Activated CD4-positive, alpha-beta memory T cell treated with anti-CD3 and anti-CD28 coated beads for 36 hours (primary cell): ENCODE measurements around the gene ZNF343. TPM values are rescaled to one million over a fixed set of nuclear protein-coding genes. Genes with fewer than 3 reads are reported as not detected.
"Not testable (repeated sequence)": the region's sequence is repeated elsewhere in the genome, so short reads cannot be mapped to it uniquely, and the experiment has no call there.

Source experiments
- CTCF ChIA-PET: fragments of 350-600 bp; sonication (Branson Sonifier 250); formaldehyde crosslinking; loops from one replicate; lab custom pipeline; 2021; ENCODE audit warnings: antibody characterized with exemption, inconsistent platforms; lab: Charles Lee
- POLR2A ChIA-PET: fragments of 350-600 bp; sonication (Branson Sonifier 250); formaldehyde crosslinking; loops from one replicate; lab custom pipeline; 2021; ENCODE audit warnings: antibody characterized with exemption; lab: Charles Lee
- DNase-seq: peaks from one replicate; pipeline ENCODE4 v3.0.0-alpha.2; 2020
- H3K27ac Mint-ChIP-seq: one replicate; pipeline ENCODE4 v1.8.0; 2021; ENCODE audit warnings: mixed read lengths
- H3K27me3 Mint-ChIP-seq: one replicate; pipeline ENCODE4 v1.8.0; 2021; ENCODE audit warnings: mixed read lengths
- H3K36me3 Mint-ChIP-seq: one replicate; pipeline ENCODE4 v1.8.0; 2021; ENCODE audit warnings: mixed read lengths
- H3K4me1 Mint-ChIP-seq: one replicate; pipeline ENCODE4 v1.8.0; 2021; ENCODE audit warnings: low read depth, mixed read lengths
- H3K4me3 Mint-ChIP-seq: one replicate; pipeline ENCODE4 v1.8.0; 2021; ENCODE audit warnings: mild to moderate bottlenecking, mixed read lengths
- H3K9me3 Mint-ChIP-seq: one replicate; pipeline ENCODE4 v1.8.0; 2021; ENCODE audit warnings: mixed read lengths
- intact Hi-C: fragments of 100-400 bp; cut with micrococcal nuclease; formaldehyde crosslinking; loops from one replicate; pipeline ENCODE4 v1.15.1; 2023
- total RNA-seq, 2 experiments: library from RNA; stranded (reverse); gene quantifications; one replicate each; pipeline ENCODE4 v1.2.3, GENCODE V29; 2021

ZNF343 gene
- total RNA-seq, 2 experiments from 2014 or later, result 6.8 to 6.9 TPM

DNA sequence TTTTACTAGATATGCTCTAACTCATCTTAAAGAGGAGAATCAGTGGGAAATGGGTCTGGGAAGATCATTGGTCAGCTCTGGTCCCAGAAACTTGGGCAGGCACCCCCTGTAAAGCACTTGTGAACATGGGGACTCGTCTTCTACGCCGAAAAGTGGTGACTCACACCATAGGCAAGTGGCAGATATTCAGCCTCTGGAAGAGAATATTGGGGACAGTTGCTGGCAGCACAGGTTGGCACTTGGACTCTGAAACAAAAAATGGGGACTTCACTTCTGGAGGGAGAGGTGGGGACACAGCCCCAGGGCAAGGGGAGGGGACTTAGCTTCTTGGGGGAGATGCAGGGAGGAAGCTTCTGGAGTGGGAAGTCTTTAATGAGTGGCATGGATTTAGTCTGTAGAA is 11.9 kb upstream of the ZNF343 start:
- Mint-ChIP-seq H3K36me3 (no peaks in the 10 kb centered on the region), H3K4me3 (no peak overlapping the region), H3K4me1 (peaks cover 11% of the 10 kb centered on the region), H3K27ac (no peak overlapping the region), H3K27me3 (no peaks in the 10 kb centered on the region), H3K9me3 (no peaks in the 10 kb centered on the region)
- intact Hi-C loops, result loop anchor here (5.0 kb wide), 1 partner anchor 132 kb away; the partner anchor contains the start of gene NOP56
- POLR2A ChIA-PET, result interaction anchor here (0.9 kb wide), 1 partner anchor 50 kb away, joined by 3 read pairs; the partner anchor contains the start of gene SNRPB
- no peak for DNase-seq
- CTCF ChIA-PET, result interaction anchor here (0.9 to 6.3 kb wide), 11 partner anchors 9 to 130 kb away, joined by 3 to 134 read pairs (median 8); partner anchors contain the start of genes SNRPB and ZNF343

DNA sequence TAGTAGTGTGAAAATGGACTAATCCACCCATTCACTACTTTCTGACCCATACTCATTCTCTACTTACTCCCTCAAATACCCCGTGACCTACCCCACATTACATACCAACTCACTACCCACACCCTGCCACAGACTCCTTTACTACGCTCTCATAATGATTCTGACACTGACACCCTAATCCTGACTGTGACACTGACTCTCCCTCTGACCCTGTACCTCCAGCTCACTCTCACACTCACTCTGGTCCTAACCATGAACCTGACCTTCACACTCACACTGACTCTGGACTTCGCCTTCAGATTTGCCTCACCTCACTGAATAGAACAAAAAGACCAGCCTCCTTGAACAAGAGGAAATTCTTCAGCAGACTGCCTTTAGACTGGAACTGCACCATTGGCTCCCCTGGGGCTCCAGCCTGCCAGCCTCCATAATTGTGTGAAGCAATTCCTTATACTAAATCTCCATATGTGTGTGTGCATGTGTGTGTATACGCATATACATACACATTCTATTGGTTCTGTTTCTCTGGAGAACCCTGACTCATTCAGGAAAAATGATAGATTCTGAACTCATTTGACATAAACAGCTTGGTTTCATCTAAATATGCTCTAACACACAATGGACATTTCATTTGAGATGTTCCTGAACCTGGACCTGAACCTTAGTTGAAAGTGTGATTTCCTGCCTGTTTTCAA is 10.5 kb upstream of the ZNF343 start:
- POLR2A ChIA-PET, result interaction anchor here (0.6 kb wide), 1 partner anchor 10 kb away, joined by 3 read pairs; the partner anchor contains the start of gene ZNF343
- Mint-ChIP-seq H3K4me1 (peaks cover 4% of the 10 kb centered on the region), H3K4me3 (no peak overlapping the region), H3K9me3 (no peaks in the 10 kb centered on the region), H3K36me3 (no peaks in the 10 kb centered on the region), H3K27me3 (no peaks in the 10 kb centered on the region), H3K27ac (no peak overlapping the region)
- intact Hi-C loops, result no loop called here
- CTCF ChIA-PET, result interaction anchor here (1.1 to 6.3 kb wide), 6 partner anchors 8 to 130 kb away, joined by 3 to 134 read pairs (median 20); partner anchors contain the start of genes SNRPB and ZNF343
- no peak for DNase-seq

DNA sequence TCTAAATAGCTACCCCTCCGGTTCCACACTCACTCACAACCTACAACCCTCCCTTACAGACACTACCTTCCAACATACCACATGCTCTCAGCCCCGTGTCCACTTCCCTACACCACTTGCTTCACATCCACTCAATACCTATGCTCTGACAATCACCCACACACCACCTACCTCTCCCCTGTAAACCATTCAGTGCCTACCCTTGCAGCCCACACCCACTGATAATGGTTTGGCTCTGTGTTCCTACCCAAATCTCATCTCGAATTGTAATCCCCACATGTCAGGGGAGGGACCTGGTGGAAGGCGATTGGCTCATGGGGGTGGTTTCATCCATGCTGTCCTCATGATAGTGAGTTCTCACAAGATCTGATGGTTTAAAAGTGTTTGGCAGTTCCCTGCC is 9.8 kb upstream of the ZNF343 start:
- no peak for DNase-seq
- Mint-ChIP-seq H3K4me1 (peaks cover 3% of the 10 kb centered on the region), H3K4me3 (no peak overlapping the region), H3K36me3 (no peaks in the 10 kb centered on the region), H3K27me3 (no peaks in the 10 kb centered on the region), H3K27ac (peak overlapping the region; percentile 2), H3K9me3 (no peaks in the 10 kb centered on the region)
- intact Hi-C loops, result no loop called here
- ChIA-PET POLR2A (no interaction called here), CTCF (no interaction called here)

DNA sequence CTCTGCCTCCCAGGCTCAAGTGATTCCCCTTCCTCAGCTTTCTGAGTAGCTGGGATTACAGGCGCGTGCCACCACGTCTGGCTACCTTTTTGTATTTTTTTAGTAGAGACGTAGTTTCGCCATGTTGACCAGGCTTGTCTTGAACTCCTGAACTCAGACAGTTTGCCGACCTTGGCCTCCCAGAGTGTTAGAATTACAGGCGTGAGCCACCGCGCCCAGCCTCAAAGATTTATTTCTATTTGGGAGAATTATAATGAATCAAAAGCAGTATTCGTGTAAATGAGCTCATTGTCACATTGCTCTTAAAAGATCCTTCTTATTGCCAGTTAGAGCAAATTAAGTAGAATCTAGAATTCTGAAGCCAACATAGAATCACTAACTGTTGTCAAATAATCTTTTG is 9.4 kb upstream of the ZNF343 start:
- no peak overlapping the region for H3K4me3 Mint-ChIP-seq
- CTCF ChIA-PET, result no interaction called here
- peaks cover under 1% of the 10 kb centered on the region for H3K27me3 Mint-ChIP-seq
- no peaks in the 10 kb centered on the region for H3K9me3 Mint-ChIP-seq
- DNase-seq, result no peak
- H3K36me3 Mint-ChIP-seq, result no peaks in the 10 kb centered on the region
- intact Hi-C loops, result no loop called here
- POLR2A ChIA-PET, result no interaction called here
- H3K27ac Mint-ChIP-seq, result no peak overlapping the region
- H3K4me1 Mint-ChIP-seq, result peaks cover 3% of the 10 kb centered on the region

DNA sequence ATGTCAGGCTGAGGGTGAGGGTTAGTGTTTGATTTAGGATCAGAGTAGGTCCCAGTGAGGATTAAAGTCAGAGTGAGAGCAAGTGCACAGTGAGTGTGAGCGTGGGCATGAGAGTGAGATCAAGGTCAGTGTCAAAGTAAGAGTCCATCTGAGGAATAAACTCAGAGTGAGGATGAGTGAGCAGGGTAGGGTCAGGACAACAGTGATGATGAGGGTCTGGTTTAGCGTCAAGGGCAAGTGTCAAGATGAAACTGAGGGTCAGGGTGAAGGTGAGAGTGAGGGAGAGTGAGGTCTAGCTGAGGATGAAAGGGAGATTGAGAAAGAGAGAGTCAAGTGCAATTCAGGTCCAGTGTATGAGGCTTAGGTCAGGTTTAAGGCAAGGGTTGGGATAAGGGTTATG is 7.7 kb upstream of the ZNF343 start:
- peaks cover 4% of the 10 kb centered on the region for H3K27me3 Mint-ChIP-seq
- intact Hi-C loops, result no loop called here
- ChIA-PET CTCF (no interaction called here), POLR2A (no interaction called here)
- no peak overlapping the region for H3K4me3 Mint-ChIP-seq
- no peaks in the 10 kb centered on the region for H3K36me3 Mint-ChIP-seq
- peaks cover under 1% of the 10 kb centered on the region for H3K4me1 Mint-ChIP-seq
- H3K9me3 Mint-ChIP-seq, result no peaks in the 10 kb centered on the region
- no peak for DNase-seq
- H3K27ac Mint-ChIP-seq, result no peak overlapping the region

DNA sequence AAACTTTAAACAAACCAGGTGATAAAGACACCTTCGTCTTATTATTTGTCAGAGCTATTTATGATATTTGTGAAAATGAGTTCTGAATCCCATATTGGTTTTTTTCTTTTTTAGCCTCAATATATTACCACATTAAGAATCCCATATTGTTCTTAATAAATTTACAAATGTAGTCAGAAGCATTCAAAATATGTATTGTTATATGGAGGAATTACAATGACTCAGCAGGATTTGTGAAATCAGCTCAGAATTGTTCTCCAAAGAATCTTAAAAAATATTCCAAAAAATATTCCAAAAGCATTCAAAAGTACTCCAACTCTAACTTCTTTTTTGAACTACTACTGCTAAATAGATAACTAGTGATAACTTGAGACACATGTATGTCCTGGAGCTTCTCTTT is 6.5 kb upstream of the ZNF343 start:
- no peaks in the 10 kb centered on the region for H3K4me1 Mint-ChIP-seq
- no peak overlapping the region for H3K27ac Mint-ChIP-seq
- no peak for DNase-seq
- no peak overlapping the region for H3K4me3 Mint-ChIP-seq
- H3K9me3 Mint-ChIP-seq, result no peaks in the 10 kb centered on the region
- CTCF ChIA-PET, result interaction anchor here (0.9 to 9.3 kb wide), 2 partner anchors 7 to 46 kb away, joined by 3 to 134 read pairs; no protein-coding TSS in a partner anchor
- intact Hi-C loops, result no loop called here
- H3K36me3 Mint-ChIP-seq, result no peaks in the 10 kb centered on the region
- peaks cover 8% of the 10 kb centered on the region for H3K27me3 Mint-ChIP-seq
- POLR2A ChIA-PET, result no interaction called here

DNA sequence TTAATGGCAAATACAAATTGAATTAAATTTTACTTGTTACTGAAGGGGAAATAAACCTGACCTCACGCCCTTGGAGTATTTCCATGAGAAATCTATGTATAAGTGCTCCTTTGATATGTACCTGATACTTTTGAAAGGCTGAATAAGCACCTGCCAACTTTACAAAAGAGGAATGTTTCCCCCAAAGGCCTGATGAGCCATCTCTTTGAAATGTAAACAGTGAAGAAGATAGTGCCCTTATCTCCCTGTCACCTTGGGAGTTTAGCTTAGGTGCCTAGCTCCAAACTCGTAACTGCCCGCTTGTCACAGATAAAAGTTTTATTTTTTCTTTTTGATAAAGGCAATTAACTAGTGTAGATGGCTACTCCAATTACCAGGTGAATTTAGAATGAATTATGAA is 1.1 kb upstream of the ZNF343 start:
- intact Hi-C loops, result loop anchor here (1.0 to 5.0 kb wide), 3 partner anchors 15 to 143 kb away; partner anchors contain the start of genes NOP56 and SNRPB
- peaks cover 1% of the 10 kb centered on the region for H3K36me3 Mint-ChIP-seq
- peaks cover 8% of the 10 kb centered on the region for H3K27me3 Mint-ChIP-seq
- POLR2A ChIA-PET, result interaction anchor here (1.2 kb wide), 1 partner anchor 10 kb away, joined by 3 read pairs; no protein-coding TSS in a partner anchor
- H3K4me1 Mint-ChIP-seq, result peaks cover 15% of the 10 kb centered on the region
- CTCF ChIA-PET, result interaction anchor here (9.3 kb wide), 1 partner anchor 13 kb away, joined by 134 read pairs; no protein-coding TSS in a partner anchor
- DNase-seq, result no peak
- no peak overlapping the region for H3K27ac Mint-ChIP-seq
- no peaks in the 10 kb centered on the region for H3K9me3 Mint-ChIP-seq
- H3K4me3 Mint-ChIP-seq, result peak overlapping the region; percentile 100

DNA sequence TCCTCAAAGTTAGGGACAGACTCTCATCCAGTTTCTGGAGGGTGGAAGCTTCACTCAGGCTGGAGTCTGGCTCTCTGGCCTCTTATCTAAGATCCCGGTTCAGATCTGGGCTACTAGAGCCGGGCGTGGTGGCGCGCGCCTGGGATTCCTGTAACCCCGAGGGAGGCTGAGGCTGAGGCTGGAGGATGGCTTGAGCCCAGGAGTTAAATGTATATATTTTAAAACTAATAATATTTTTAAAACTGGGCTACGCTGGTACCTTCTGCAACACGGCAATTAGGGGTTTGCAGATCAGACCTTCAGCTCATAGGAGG is 710 bp upstream of the ZNF343 start:
- DNase-seq, result no peak
- Mint-ChIP-seq H3K27ac (peak overlapping the region; percentile 94), H3K4me3 (peak overlapping the region; percentile 100), H3K4me1 (peaks cover 17% of the 10 kb centered on the region), H3K27me3 (peaks cover 8% of the 10 kb centered on the region), H3K9me3 (no peaks in the 10 kb centered on the region), H3K36me3 (peaks cover 1% of the 10 kb centered on the region)
- ChIA-PET CTCF (interaction anchor here (9.3 kb wide), 1 partner anchor 13 kb away, joined by 134 read pairs; no protein-coding TSS in a partner anchor), POLR2A (interaction anchor here (1.0 to 1.8 kb wide), 3 partner anchors 10 to 39 kb away, joined by 3 to 10 read pairs (median 4); partner anchors contain the start of gene SNRPB)
- intact Hi-C loops, result loop anchor here (1.0 to 5.0 kb wide), 3 partner anchors 15 to 143 kb away; partner anchors contain the start of genes NOP56 and SNRPB

DNA sequence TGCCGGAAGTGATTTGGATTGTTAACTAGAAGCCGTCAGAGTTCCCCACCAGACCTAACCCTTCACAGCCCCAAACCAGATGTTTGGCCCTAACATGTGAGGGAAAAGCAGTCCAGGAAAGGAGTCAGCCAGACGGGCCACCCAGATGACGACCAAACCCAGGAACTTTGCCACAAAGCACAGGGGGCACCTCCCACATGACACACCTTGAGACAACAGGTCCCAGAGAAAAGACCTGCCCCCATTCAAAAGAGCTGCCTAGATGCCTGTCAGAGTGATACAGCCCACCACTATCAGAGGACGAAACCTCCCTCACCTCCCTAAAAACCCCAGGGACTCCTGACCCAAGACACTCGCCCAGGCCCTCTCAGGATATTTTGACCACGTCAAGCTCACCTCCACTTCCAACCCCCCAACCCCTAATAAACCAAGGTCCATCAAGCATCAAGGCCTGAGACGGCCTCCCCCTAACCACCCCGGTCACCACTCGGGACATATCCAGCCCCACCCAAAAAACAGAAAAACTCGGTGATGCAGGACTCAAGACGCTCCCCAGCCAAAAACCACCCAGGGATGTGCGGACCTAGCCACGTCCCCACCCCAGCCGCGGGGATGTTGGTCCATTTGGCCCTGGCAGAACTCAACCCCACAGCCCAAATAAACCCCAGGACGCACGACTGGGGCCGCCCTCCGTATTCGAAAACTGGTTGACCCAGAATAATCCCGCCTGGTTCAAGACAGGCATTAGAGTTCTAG is 662 bp downstream of the ZNF343 start:
- DNase-seq, result no peak
- H3K27ac Mint-ChIP-seq, result peak overlapping the region; percentile 94
- H3K36me3 Mint-ChIP-seq, result peaks cover 1% of the 10 kb centered on the region
- intact Hi-C loops, result loop anchor here (5.0 kb wide), 1 partner anchor 144 kb away; the partner anchor contains the start of gene NOP56
- POLR2A ChIA-PET, result interaction anchor here (1.8 kb wide), 1 partner anchor 38 kb away, joined by 10 read pairs; the partner anchor contains the start of gene SNRPB
- CTCF ChIA-PET, result interaction anchor here (1.1 to 9.3 kb wide), 2 partner anchors 14 to 37 kb away, joined by 6 to 134 read pairs; partner anchors contain the start of gene SNRPB
- no peaks in the 10 kb centered on the region for H3K9me3 Mint-ChIP-seq
- H3K27me3 Mint-ChIP-seq, result peaks cover 7% of the 10 kb centered on the region
- peaks cover 17% of the 10 kb centered on the region for H3K4me1 Mint-ChIP-seq
- H3K4me3 Mint-ChIP-seq, result peak overlapping the region; percentile 100

DNA sequence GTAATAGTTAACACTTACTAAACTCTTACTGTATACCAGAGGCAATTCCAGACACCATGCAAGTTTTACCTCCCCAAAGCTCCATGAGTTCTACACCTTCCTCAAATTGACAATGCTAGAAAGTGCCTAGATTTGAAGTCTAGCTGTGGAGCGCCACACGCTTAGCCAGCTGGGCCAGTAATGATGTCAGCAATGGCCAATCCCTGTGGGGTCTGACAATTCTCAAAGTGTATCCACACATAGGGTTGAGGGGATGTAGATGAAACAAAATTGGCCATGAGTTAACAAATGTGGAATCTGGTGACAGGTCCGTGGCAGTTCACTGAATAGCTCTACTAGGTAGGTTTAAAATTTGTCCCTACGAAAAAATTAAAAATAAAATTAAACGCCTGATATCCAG is 1.3 kb downstream of the ZNF343 start:
- H3K36me3 Mint-ChIP-seq, result peaks cover 1% of the 10 kb centered on the region
- peak overlapping the region; percentile 100 for H3K4me3 Mint-ChIP-seq
- H3K4me1 Mint-ChIP-seq, result peaks cover 17% of the 10 kb centered on the region
- H3K27ac Mint-ChIP-seq, result no peak overlapping the region
- DNase-seq, result no peak
- peaks cover 7% of the 10 kb centered on the region for H3K27me3 Mint-ChIP-seq
- ChIA-PET CTCF (interaction anchor here (1.1 to 9.3 kb wide), 2 partner anchors 15 to 37 kb away, joined by 6 to 134 read pairs; partner anchors contain the start of gene SNRPB), POLR2A (interaction anchor here (1.8 kb wide), 1 partner anchor 37 kb away, joined by 10 read pairs; the partner anchor contains the start of gene SNRPB)
- no peaks in the 10 kb centered on the region for H3K9me3 Mint-ChIP-seq
- intact Hi-C loops, result loop anchor here (5.0 kb wide), 1 partner anchor 145 kb away; the partner anchor contains the start of gene NOP56

DNA sequence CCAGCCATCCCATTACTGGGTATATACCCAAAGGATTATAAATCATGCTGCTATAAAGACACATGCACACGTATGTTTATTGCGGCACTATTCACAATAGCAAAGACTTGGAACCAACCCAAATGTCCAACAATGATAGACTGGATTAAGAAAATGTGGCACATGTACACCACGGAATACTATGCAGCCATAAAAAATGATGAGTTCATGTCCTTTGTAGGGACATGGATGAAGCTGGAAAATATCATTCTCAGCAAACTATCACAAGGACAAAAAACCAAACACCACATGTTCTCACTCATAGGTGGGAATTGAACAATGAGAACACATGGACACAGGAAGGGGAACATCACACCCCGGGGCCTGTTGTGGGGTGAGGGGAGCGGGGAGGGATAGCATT is 2.3 kb downstream of the ZNF343 start:
- H3K27ac Mint-ChIP-seq, H3K36me3 Mint-ChIP-seq, DNase-seq, H3K4me3 Mint-ChIP-seq, POLR2A ChIA-PET, H3K27me3 Mint-ChIP-seq, H3K9me3 Mint-ChIP-seq: not testable (repeated sequence)
- H3K4me1 Mint-ChIP-seq, result peaks cover 17% of the 10 kb centered on the region
- CTCF ChIA-PET, result interaction anchor here (9.3 kb wide), 1 partner anchor 16 kb away, joined by 134 read pairs; no protein-coding TSS in a partner anchor
- intact Hi-C loops, result loop anchor here (5.0 kb wide), 1 partner anchor 146 kb away; the partner anchor contains the start of gene NOP56
